Nephron progenitor cell (in vitro differentiated cells): ENCODE results near the gene SPTLC2.

Experiments
- DNase-seq: peaks from one replicate; pipeline ENCODE4 v3.0.0; 2021
- H3K27ac Mint-ChIP-seq: 2 replicates; pipeline ENCODE4 v1.8.0; 2021; ENCODE audit warnings: mild to moderate bottlenecking, moderate library complexity, mixed read lengths
- H3K27me3 Mint-ChIP-seq: 2 replicates; pipeline ENCODE4 v1.8.0; 2021; ENCODE audit warnings: mild to moderate bottlenecking, low read depth, mixed read lengths; ENCODE audit not compliant: poor library complexity
- H3K36me3 Mint-ChIP-seq: 2 replicates; pipeline ENCODE4 v1.8.0; 2021; ENCODE audit warnings: low read depth, mixed read lengths
- H3K4me1 Mint-ChIP-seq: 2 replicates; pipeline ENCODE4 v1.8.0; 2021; ENCODE audit warnings: mixed read lengths
- H3K4me3 Mint-ChIP-seq: 2 replicates; pipeline ENCODE4 v1.8.0; 2021; ENCODE audit warnings: mild to moderate bottlenecking, moderate library complexity, mixed read lengths
- H3K9me3 Mint-ChIP-seq: 2 replicates; pipeline ENCODE4 v1.8.0; 2021; ENCODE audit warnings: mild to moderate bottlenecking, moderate library complexity, mixed read lengths
- TF ChIP-seq, protein P1 (sequence below): fragments of 200-600 bp; sonication (generic); IDR thresholded peaks from 2 replicates; pipeline ENCODE4 v1.5.0; 2021; ENCODE audit warnings: antibody characterized with exemption

The SPTLC2 gene

DNA sequence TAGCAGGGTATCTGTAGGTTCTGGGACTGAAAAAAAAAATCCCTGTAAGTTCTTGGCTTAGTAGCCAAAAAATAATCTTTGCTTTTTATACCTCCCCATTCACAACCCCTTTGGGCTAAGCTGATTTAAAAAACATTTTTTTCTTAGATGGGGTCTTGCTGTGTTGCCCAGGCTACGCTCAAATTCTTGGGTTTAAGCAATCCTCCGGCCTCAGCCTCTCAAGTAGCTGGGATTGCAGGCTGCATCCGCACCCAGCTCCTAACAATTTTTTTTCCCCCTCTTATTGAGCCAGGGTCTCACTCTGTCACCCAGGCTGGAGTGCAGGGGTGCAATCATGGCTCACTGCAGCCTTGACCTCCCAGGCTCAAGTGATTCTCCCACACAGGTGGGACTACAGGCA, 108.7 kb downstream of the SPTLC2 start:
- no peak overlapping the region for H3K4me3 Mint-ChIP-seq
- peaks cover 10% of the 10 kb centered on the region for H3K9me3 Mint-ChIP-seq
- DNase-seq = no peak
- TF ChIP-seq, protein P1, sequence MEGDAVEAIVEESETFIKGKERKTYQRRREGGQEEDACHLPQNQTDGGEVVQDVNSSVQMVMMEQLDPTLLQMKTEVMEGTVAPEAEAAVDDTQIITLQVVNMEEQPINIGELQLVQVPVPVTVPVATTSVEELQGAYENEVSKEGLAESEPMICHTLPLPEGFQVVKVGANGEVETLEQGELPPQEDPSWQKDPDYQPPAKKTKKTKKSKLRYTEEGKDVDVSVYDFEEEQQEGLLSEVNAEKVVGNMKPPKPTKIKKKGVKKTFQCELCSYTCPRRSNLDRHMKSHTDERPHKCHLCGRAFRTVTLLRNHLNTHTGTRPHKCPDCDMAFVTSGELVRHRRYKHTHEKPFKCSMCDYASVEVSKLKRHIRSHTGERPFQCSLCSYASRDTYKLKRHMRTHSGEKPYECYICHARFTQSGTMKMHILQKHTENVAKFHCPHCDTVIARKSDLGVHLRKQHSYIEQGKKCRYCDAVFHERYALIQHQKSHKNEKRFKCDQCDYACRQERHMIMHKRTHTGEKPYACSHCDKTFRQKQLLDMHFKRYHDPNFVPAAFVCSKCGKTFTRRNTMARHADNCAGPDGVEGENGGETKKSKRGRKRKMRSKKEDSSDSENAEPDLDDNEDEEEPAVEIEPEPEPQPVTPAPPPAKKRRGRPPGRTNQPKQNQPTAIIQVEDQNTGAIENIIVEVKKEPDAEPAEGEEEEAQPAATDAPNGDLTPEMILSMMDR = no peak
- no peaks in the 10 kb centered on the region for H3K4me1 Mint-ChIP-seq
- H3K27ac Mint-ChIP-seq = no peak overlapping the region
- H3K36me3 Mint-ChIP-seq = peaks cover 18% of the 10 kb centered on the region
- no peaks in the 10 kb centered on the region for H3K27me3 Mint-ChIP-seq

DNA sequence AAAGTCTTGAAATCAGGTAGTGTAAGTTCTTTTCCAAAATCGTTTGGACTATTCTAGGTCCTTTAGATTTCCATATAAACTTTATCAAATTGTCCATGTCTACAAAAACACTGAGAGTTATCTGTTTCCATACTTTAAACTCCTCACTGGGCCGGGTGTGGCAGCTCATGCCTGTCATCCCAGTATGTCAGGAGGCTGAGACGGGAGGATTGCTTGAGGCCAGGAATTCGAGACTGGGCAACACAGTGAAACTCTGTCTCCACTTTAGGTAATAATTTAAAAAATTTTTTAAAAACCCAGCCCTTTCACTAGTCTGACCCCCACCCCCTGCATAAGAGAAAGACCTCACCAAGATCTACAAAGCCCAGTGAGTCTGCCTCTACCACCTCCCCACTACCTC, 111.4 kb downstream of the SPTLC2 start:
- TF ChIP-seq, protein P1 = no peak
- H3K9me3 Mint-ChIP-seq = peaks cover 10% of the 10 kb centered on the region
- H3K4me3 Mint-ChIP-seq = no peak overlapping the region
- H3K27me3 Mint-ChIP-seq = peaks cover 24% of the 10 kb centered on the region
- H3K4me1 Mint-ChIP-seq = peaks cover 6% of the 10 kb centered on the region
- H3K36me3 Mint-ChIP-seq = peaks cover 4% of the 10 kb centered on the region
- H3K27ac Mint-ChIP-seq = no peak overlapping the region
- DNase-seq = no peak

DNA sequence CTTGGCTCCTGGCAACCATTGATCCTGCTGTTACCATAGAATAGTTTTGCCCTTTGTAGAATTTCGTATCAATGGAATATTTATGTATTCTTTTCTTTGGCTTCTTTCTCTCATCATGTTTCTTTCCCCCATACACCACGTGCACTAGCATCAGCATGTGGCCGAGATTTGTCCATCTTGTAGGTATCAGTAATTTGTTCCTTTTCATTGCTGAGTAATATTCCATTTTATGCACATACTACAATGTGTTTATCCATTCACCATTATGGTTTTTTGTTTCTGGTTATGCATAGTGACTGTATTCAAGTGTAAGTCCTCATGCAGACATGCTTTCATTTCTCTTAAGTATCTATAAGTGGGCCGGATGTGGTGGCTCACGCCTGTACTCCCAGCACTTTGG, 113.3 kb downstream of the SPTLC2 start:
- H3K27me3 Mint-ChIP-seq = peaks cover 37% of the 10 kb centered on the region
- H3K36me3 Mint-ChIP-seq = peaks cover 4% of the 10 kb centered on the region

DNA sequence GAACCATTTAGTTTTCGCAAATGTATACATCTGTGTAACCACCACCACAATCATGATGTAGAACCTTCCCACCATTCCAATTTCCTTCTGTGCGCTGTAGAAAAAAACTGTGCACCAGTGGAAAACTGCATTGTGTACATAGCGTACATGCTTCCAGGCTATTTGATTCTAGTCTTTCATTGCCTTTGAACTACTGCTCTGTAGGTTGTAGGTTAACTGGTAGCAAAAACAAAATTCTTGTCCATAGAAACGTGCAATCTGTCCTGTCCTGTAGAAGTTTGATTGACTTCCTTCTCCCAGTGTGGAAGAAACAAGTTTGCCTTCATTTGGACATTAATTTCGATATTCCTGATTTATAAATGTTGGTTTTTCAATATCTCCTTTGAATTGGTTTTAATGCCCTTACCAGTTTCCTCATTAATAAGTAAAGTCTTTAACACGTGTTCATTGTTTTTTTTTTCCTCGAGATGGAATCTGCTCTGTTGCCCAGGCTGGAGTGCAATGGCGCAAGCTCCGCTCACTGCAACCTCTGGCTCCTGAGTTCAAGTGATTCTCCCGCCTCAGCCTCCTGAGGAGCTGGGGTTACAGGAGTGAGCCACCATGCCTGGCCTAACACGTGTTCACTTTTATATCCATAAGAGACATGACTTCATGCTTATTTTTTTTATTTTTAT, 114.2 kb downstream of the SPTLC2 start:
- peaks cover 11% of the 10 kb centered on the region for H3K4me1 Mint-ChIP-seq
- TF ChIP-seq, protein P1 = no peak
- H3K27ac Mint-ChIP-seq = no peak overlapping the region
- peaks cover 4% of the 10 kb centered on the region for H3K36me3 Mint-ChIP-seq
- H3K27me3 Mint-ChIP-seq = peaks cover 46% of the 10 kb centered on the region
- no peak for DNase-seq
- peaks cover 10% of the 10 kb centered on the region for H3K9me3 Mint-ChIP-seq
- no peak overlapping the region for H3K4me3 Mint-ChIP-seq

More for the DNA sequence above, 113.3 kb downstream of the SPTLC2 start:
- Mint-ChIP-seq H3K4me1 (peaks cover 11% of the 10 kb centered on the region), H3K9me3 (peaks cover 10% of the 10 kb centered on the region), H3K4me3 (no peak overlapping the region), H3K27ac (no peak overlapping the region)
- DNase-seq = no peak
- TF ChIP-seq, protein P1 = no peak

DNA sequence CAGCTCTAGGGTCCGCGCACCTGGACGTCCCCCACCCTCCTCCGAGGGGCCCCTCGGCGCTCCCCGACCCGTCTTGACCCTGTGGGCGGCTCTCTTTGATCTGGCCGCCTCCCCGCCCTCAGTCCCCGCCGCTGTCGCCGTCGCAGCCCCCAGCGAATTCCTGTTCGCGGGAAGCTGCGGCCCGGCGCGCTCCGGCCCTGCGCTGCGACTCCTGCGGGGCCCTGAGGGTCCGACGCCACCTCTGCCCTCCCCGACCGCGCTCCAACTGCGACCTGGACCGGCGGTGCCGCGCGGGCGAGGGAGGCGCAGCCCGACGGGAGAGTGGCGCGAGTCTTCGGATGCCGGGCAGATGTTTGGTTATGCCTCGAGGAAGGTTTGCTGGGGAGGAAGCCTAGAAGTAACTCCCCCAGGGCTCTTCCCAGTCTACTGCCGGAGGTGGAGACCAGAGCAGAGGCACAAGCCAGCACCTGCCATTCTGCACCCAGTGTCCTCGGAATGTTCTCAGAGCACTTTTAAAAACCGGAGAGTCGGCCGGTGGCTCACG, 117.4 kb downstream of the SPTLC2 start:
- peak; percentile 67 for DNase-seq
- Mint-ChIP-seq H3K4me1 (peaks cover 11% of the 10 kb centered on the region), H3K27ac (no peak overlapping the region), H3K9me3 (peaks cover 13% of the 10 kb centered on the region), H3K27me3 (peaks cover 63% of the 10 kb centered on the region), H3K36me3 (peaks cover 4% of the 10 kb centered on the region), H3K4me3 (peak overlapping the region; percentile 78)
- TF ChIP-seq, protein P1 = no peak
